Activated naive CD4-positive, alpha-beta T cell treated with anti-CD3 and anti-CD28 coated beads, Interleukin-2, amount 50 U/mL, for 24 hours (primary cell): Measurements from ENCODE around the gene ELOF1.
A peak's percentile ranks its signal among the peaks of the same experiment; 100 is the strongest.
"Not testable (repeated sequence)": the region's sequence is repeated elsewhere in the genome, so short reads cannot be mapped to it uniquely, and the experiment has no call there.

Experiments
- H3K27ac Mint-ChIP-seq: one replicate; pipeline ENCODE4 v1.8.0; 2021; ENCODE audit warnings: mild to moderate bottlenecking, mixed read lengths
- H3K27me3 Mint-ChIP-seq: one replicate; pipeline ENCODE4 v1.8.0; 2021; ENCODE audit warnings: mixed read lengths
- H3K36me3 Mint-ChIP-seq: one replicate; pipeline ENCODE4 v1.8.0; 2021; ENCODE audit warnings: mixed read lengths
- H3K4me1 Mint-ChIP-seq: one replicate; pipeline ENCODE4 v1.8.0; 2021; ENCODE audit warnings: mixed read lengths
- H3K4me3 Mint-ChIP-seq: one replicate; pipeline ENCODE4 v1.8.0; 2021; ENCODE audit warnings: mild to moderate bottlenecking, mixed read lengths
- H3K9me3 Mint-ChIP-seq: one replicate; pipeline ENCODE4 v1.8.0; 2021; ENCODE audit warnings: mixed read lengths

The ELOF1 gene

DNA sequence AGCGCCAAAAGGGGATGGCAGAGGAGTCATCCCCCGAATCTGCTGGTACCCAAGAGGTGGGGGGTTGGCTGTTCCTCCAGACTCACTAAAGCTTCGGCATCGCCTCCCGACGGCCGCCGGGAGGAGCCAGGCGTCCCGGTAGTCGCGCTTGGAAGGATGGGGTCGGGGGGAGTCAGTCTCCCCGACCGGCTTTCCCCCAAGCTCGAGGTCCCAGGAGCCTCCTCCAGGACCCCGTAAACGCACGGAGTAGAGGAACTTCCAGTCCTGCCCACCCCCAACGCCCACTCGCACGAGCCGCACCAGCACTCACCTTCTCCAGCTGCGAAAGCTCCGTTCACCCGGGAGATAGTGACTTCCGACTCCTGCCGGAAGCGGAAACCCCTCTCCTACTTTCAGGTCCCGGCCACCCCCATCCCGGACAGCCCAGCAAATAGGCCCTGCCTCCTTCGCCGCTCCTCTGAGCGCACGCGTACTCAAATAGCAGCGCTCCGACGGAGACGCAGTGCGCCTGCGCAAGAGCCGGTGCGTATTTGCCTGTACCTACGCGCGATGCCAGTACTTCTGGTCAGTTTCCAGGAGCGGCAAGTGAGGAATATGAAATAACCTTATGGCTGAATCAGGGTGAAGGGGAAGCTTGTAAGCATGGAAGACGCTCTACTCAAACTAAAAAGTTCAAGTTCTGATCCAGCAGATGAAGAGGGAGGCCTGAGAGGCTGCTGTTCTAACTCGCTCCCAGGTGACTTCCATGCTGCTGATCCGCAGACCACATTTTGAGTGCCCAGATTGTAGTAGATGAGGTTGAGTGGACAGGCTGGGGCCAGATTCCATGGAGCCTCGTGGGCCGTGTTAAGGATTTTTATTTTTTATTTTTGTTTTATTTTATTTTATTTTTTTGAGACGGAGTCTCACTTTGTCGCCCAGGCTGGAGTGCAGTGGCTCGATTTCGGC is at the start of gene ELOF1:
Gene ELOF1, minus strand, starts transcription at position 350 of the 948 bp plus-strand sequence. CDS start 4,883 bp downstream, outside the sequence.
- Mint-ChIP-seq H3K4me3 (peak within 1 kb of the TSS; percentile 98), H3K27me3 (no peaks in the 10 kb centered on the region), H3K9me3 (no peaks in the 10 kb centered on the region), H3K4me1 (peaks cover 42% of the 10 kb centered on the region), H3K36me3 (peaks cover 2% of the 10 kb centered on the region), H3K27ac (peak within 1 kb of the TSS; percentile 99)

- H3K9me3 Mint-ChIP-seq: peaks cover 7% of the 10 kb centered on the region
Observed at GRCh38 chr19:11606484-11606883, 47.5 kb upstream of the ELOF1 start.

GRCh38 chr19:11599704-11600103 is 40.7 kb upstream of the ELOF1 start:
- H3K4me1 Mint-ChIP-seq: peaks cover 42% of the 10 kb centered on the region
- not testable (repeated sequence) for H3K4me3 Mint-ChIP-seq, H3K27me3 Mint-ChIP-seq

More at GRCh38 chr19:11606484-11606883, 47.5 kb upstream of the ELOF1 start:
- Mint-ChIP-seq H3K27me3 (no peaks in the 10 kb centered on the region), H3K27ac (no peak overlapping the region), H3K4me3 (no peak overlapping the region), H3K4me1 (peaks cover 16% of the 10 kb centered on the region), H3K36me3 (peaks cover 31% of the 10 kb centered on the region)

DNA sequence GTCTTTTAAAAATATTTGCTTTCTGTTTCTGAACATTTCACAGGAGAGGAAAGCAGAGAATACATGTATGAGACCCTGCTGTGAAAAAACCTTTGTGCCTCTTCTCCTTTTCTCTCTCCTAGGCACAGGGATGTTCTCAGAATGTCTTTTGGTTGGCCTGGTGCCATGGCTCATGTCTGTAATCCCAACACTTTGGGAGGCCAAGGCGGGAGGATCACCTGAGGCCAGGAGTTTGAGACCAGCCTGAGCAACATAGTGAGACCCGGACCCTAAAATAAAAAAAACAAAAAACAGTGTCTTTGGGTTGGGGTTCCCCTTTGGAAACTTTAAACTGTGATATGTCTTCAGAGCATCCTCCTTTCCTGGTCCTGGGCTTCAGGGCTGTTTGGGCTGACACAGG is 39.7 kb upstream of the ELOF1 start:
- Mint-ChIP-seq H3K36me3 (peaks cover 10% of the 10 kb centered on the region), H3K27me3 (no peaks in the 10 kb centered on the region), H3K27ac (no peak overlapping the region), H3K4me1 (peaks cover 42% of the 10 kb centered on the region), H3K9me3 (no peaks in the 10 kb centered on the region), H3K4me3 (peak overlapping the region; percentile 72)

More at GRCh38 chr19:11599704-11600103, 40.7 kb upstream of the ELOF1 start:
- not testable (repeated sequence) for H3K9me3 Mint-ChIP-seq, H3K27ac Mint-ChIP-seq
- H3K36me3 Mint-ChIP-seq: peaks cover 13% of the 10 kb centered on the region

- no peaks in the 10 kb centered on the region for H3K27me3 Mint-ChIP-seq
- peak overlapping the region; percentile 92 for H3K4me3 Mint-ChIP-seq
- no peak overlapping the region for H3K27ac Mint-ChIP-seq
- H3K36me3 Mint-ChIP-seq: peaks cover 10% of the 10 kb centered on the region
- no peaks in the 10 kb centered on the region for H3K9me3 Mint-ChIP-seq
- peaks cover 42% of the 10 kb centered on the region for H3K4me1 Mint-ChIP-seq
Observed at GRCh38 chr19:11598103-11598483, 39.1 kb upstream of the ELOF1 start.

DNA sequence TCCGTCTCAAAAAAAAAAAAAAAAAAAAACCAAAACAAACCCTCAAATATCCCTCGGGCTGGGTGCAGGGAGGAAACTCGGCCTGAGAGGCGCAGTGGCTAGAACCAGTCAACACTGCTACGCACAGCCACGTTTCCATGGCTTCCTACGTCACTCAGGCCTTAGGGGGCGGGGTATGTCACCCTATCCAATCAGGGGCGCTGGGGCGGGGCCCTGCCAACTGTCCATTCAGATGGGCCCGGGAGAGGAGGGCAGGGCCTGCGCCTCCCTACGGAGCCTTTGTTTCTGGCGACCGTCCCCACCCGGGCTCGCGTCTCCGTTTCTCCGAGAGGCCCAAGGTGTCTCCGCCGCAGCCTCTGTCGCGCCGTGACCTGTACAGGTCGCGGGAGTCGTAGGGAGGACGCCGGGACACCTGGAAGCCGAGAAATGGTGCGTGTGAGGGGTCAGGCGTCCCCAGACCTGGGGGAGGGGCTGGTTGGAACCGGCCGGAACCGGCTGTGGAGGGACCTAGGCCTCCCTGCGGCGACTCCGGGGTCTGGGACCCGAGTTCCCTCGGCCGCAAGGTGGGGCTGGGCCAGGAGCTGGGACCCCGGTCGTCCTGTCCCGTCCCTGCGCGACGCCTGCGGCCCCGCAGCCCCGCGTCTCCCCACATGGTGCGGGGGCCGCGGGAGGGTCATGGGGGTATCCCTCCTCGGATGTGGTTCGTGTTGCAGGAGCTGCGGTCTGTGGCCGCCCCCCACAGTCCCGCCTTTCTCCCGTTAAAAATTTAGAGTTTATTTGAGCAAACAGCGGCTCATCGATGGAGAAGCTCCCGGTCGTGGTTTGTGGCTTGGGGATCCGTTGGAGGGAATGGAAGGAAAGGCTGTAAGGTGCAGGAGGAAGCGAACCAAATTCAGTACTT is 38.4 kb upstream of the ELOF1 start, which contains the start of gene ZNF627:
Gene ZNF627, plus strand, starts transcription at position 282 of the 901 bp plus-strand sequence. Its CDS starts 145 bp downstream, at position 427.
- H3K36me3 Mint-ChIP-seq: peaks cover 5% of the 10 kb centered on the region
- H3K4me1 Mint-ChIP-seq: peaks cover 36% of the 10 kb centered on the region
- H3K4me3 Mint-ChIP-seq: peak within 1 kb of the TSS; percentile 92
- H3K27ac Mint-ChIP-seq: peak within 1 kb of the TSS; percentile 79
- no peaks in the 10 kb centered on the region for H3K9me3 Mint-ChIP-seq
- no peaks in the 10 kb centered on the region for H3K27me3 Mint-ChIP-seq

DNA sequence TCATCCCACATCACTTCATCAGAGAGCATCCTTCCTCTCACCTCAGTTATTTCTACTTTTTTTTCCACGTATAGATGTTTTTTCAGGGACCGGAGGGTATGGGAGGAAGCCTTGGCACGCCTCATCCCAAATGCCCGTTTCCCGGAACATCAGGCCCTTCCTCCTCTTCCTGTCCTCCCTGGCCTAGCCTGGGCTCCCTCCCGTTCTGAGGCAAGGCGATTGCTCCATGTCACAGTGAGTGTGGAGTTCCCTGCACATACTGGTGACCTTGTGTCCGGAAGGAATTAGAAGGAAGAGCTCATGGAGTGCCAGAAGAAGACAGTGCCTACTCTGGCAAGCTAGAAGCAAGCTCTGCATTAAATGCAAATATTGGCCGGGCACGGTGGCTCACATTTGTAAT is 37.1 kb upstream of the ELOF1 start:
- no peaks in the 10 kb centered on the region for H3K36me3 Mint-ChIP-seq
- no peaks in the 10 kb centered on the region for H3K27me3 Mint-ChIP-seq
- H3K4me1 Mint-ChIP-seq: peaks cover 29% of the 10 kb centered on the region
- no peak overlapping the region for H3K27ac Mint-ChIP-seq
- H3K9me3 Mint-ChIP-seq: no peaks in the 10 kb centered on the region
- H3K4me3 Mint-ChIP-seq: no peak overlapping the region

DNA sequence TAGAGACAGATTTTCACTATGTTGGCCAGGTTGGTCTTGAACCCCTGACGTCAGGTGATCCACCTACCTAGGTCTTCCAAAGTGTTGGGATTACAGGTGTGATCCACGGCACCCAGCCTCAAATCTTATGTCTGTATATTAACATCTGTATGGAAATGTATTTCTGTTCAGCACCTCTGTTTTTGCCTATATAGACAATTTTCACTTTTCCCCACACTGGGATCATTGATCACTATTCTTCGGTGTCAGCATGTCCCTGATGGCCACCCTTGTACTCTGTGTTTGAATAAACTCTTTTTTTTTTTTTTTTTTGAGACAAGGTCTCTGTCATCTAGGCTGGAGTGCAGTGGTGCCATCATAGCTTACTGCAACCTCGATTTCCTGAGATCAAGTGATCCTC is 35.1 kb upstream of the ELOF1 start:
- no peaks in the 10 kb centered on the region for H3K9me3 Mint-ChIP-seq
- no peak overlapping the region for H3K27ac Mint-ChIP-seq
- no peak overlapping the region for H3K4me3 Mint-ChIP-seq
- H3K27me3 Mint-ChIP-seq: no peaks in the 10 kb centered on the region
- no peaks in the 10 kb centered on the region for H3K36me3 Mint-ChIP-seq
- peaks cover 12% of the 10 kb centered on the region for H3K4me1 Mint-ChIP-seq

DNA sequence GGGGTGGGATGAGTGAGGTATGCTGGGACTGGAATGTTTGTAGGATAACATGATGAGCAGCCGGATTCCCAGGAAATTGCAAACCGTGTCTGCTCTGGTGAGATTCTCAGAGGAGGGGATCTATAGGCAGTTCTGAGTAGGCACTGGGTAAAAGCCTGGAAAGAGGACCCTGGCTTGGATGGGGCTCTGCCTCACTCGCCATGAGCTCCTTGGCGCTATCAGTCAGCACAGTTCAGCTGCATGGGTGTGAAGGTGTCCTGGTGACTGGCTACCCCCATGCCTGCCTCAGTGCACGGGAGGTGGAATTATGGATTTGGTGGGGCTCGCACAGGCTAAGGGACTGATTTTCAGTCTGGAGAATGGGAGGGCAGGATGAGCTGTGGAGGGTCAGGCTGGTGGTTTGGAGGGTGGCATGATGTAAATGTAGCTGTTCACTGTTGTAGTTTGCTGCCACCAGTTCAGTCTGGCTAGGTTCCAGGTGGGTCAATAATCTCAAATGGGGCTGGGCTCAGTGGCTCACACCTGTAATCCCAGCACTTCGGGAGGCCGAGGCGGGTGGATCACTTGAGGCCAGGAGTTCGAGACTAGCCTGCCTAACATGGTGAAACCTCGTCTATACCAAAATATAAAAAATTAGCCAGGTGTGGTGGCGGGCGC is 29.1 kb upstream of the ELOF1 start:
- Mint-ChIP-seq H3K4me1 (peaks cover 8% of the 10 kb centered on the region), H3K4me3 (no peak overlapping the region), H3K27ac (no peak overlapping the region), H3K36me3 (no peaks in the 10 kb centered on the region), H3K9me3 (no peaks in the 10 kb centered on the region), H3K27me3 (no peaks in the 10 kb centered on the region)

- Mint-ChIP-seq H3K27me3 (no peaks in the 10 kb centered on the region), H3K4me1 (peaks cover 8% of the 10 kb centered on the region), H3K36me3 (no peaks in the 10 kb centered on the region), H3K9me3 (no peaks in the 10 kb centered on the region), H3K4me3 (no peak overlapping the region), H3K27ac (no peak overlapping the region)
Observed at GRCh38 chr19:11587302-11587974, 28.4 kb upstream of the ELOF1 start.

DNA sequence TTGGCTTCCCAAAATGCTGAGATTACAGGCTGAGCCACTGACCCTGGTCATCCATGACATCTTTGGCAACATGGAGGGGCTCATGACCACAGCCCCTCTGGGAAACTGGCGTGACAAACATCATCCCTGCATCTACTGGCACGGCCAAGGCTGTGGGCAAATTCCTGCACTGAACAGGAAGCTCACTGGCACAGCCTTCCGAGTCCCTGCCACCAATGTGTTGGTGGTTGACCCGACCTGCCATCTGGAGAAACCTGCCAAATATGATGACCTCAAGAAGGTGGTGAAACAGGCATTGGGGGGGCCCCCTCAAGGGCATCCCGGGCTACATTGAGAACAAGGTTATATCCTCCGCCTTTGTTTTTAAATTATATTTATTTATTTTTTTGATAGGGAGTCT is 27.3 kb upstream of the ELOF1 start:
- H3K4me1 Mint-ChIP-seq: peaks cover 18% of the 10 kb centered on the region
- H3K27me3 Mint-ChIP-seq: no peaks in the 10 kb centered on the region
- H3K27ac Mint-ChIP-seq: no peak overlapping the region
- no peak overlapping the region for H3K4me3 Mint-ChIP-seq
- no peaks in the 10 kb centered on the region for H3K9me3 Mint-ChIP-seq
- no peaks in the 10 kb centered on the region for H3K36me3 Mint-ChIP-seq

- Mint-ChIP-seq H3K27ac (peak overlapping the region; percentile 51), H3K4me3 (peak overlapping the region; percentile 64), H3K36me3 (no peaks in the 10 kb centered on the region), H3K9me3 (no peaks in the 10 kb centered on the region), H3K4me1 (peaks cover 27% of the 10 kb centered on the region), H3K27me3 (no peaks in the 10 kb centered on the region)
Observed at GRCh38 chr19:11581740-11582139, 22.7 kb upstream of the ELOF1 start.

DNA sequence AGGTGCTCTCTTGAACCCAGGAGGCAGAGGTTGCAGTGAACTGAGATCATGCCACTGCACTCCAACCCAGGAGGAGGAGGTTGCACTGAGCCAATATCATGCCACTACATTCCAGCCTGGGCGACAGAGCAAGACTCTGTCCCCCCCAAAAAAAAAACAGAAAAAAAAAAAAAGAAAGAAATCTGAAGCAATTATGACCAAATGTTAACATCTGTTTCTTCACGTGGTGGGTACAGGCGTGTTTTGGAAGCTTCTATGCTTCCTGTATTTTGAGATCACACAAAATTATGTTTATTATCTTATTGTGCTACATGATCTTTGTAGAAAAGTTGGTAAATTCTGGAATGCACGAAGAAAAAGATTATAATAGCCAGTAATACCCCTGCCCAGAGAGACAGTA is 21.1 kb upstream of the ELOF1 start:
- H3K36me3 Mint-ChIP-seq: no peaks in the 10 kb centered on the region
- no peak overlapping the region for H3K27ac Mint-ChIP-seq
- no peak overlapping the region for H3K4me3 Mint-ChIP-seq
- H3K4me1 Mint-ChIP-seq: peaks cover 27% of the 10 kb centered on the region
- no peaks in the 10 kb centered on the region for H3K9me3 Mint-ChIP-seq
- no peaks in the 10 kb centered on the region for H3K27me3 Mint-ChIP-seq

- H3K4me1 Mint-ChIP-seq: peaks cover 27% of the 10 kb centered on the region
- H3K4me3 Mint-ChIP-seq: peak overlapping the region; percentile 77
- H3K9me3 Mint-ChIP-seq: no peaks in the 10 kb centered on the region
- no peaks in the 10 kb centered on the region for H3K27me3 Mint-ChIP-seq
- H3K27ac Mint-ChIP-seq: peak overlapping the region; percentile 59
- no peaks in the 10 kb centered on the region for H3K36me3 Mint-ChIP-seq
Observed at GRCh38 chr19:11578258-11579142, 19.5 kb upstream of the ELOF1 start.
